Activated CD4-positive, alpha-beta T cell treated with anti-CD3 and anti-CD28 coated beads for 48 hours (primary cell): Measurements from ENCODE around the gene NR2C2.
A peak's percentile ranks its signal among the peaks of the same experiment; 100 is the strongest.

Source experiments
- DNase-seq: peaks from one replicate; pipeline ENCODE4 v3.0.0-alpha.2; 2020

Gene NR2C2

GRCh38 chr3:15032650-15033049, 85.3 kb downstream of the NR2C2 start:
- no peak for DNase-seq

GRCh38 chr3:15033103-15033502, 85.7 kb downstream of the NR2C2 start:
- DNase-seq: no peak

GRCh38 chr3:15038306-15038705, 90.9 kb downstream of the NR2C2 start:
- no peak for DNase-seq

GRCh38 chr3:15040844-15041243, 93.5 kb downstream of the NR2C2 start:
- no peak for DNase-seq

- no peak for DNase-seq
Observed at GRCh38 chr3:15041950-15042349, 94.6 kb downstream of the NR2C2 start.

GRCh38 chr3:15042936-15043335, 95.6 kb downstream of the NR2C2 start:
- no peak for DNase-seq

GRCh38 chr3:15043408-15044171, 96.2 kb downstream of the NR2C2 start:
- no peak for DNase-seq

GRCh38 chr3:15044326-15044725, 96.9 kb downstream of the NR2C2 start:
- no peak for DNase-seq

- DNase-seq: no peak
Observed at GRCh38 chr3:15045667-15046066, 98.3 kb downstream of the NR2C2 start.

- DNase-seq: no peak
Observed at GRCh38 chr3:15049584-15049983, 102.2 kb downstream of the NR2C2 start.

- no peak for DNase-seq
Observed at GRCh38 chr3:15050405-15051092, 103.2 kb downstream of the NR2C2 start.

- DNase-seq: peak; percentile 68
Observed at GRCh38 chr3:15051531-15051930, 104.1 kb downstream of the NR2C2 start.

GRCh38 chr3:15052335-15053242, 105.2 kb downstream of the NR2C2 start:
- DNase-seq: no peak

- no peak for DNase-seq
Observed at GRCh38 chr3:15053541-15053940, 106.2 kb downstream of the NR2C2 start.

- peak; percentile 79 for DNase-seq
Observed at GRCh38 chr3:15055019-15055557, 107.7 kb downstream of the NR2C2 start.

GRCh38 chr3:15056676-15057404, 109.5 kb downstream of the NR2C2 start:
- DNase-seq: no peak

- DNase-seq: no peak
Observed at GRCh38 chr3:15060029-15060428, 112.6 kb downstream of the NR2C2 start.

GRCh38 chr3:15063238-15063637, 115.9 kb downstream of the NR2C2 start:
- DNase-seq: no peak

GRCh38 chr3:15063656-15064286, 116.4 kb downstream of the NR2C2 start:
- no peak for DNase-seq

GRCh38 chr3:15064299-15064834, 117.0 kb downstream of the NR2C2 start:
- peak; percentile 44 for DNase-seq

GRCh38 chr3:15064835-15065549, 117.6 kb downstream of the NR2C2 start, which contains the start of gene MRPS25:
Gene MRPS25, minus strand, starts transcription at chr3:15065315. Its CDS starts 121 bp downstream, at chr3:15065194.
- peak; percentile 94 for DNase-seq
